ENCODE data around the gene CYFIP2.

Gene CYFIP2

GRCh38 chr5:157322581-157322980 is 56.7 kb downstream of the CYFIP2 start:
- H3K4me2 ChIP-seq (ENCODE audit: low read length) = no peak overlapping the region
- H2BK5ac ChIP-seq (ENCODE audit: low read depth, low read length, poor library complexity) = no peak overlapping the region
- DNase-seq = no peak
- no peak overlapping the region for H4K8ac ChIP-seq (ENCODE audit: low read depth, low read length)
- H4K91ac ChIP-seq (ENCODE audit: low read depth, low read length) = peak overlapping the region; percentile 37
- H3K27me3 ChIP-seq (ENCODE audit: insufficient read depth, low read length) = no peaks in the 10 kb centered on the region
- no CpG with 5 or more reads among the region's 13 CpGs for WGBS (ENCODE audit: extremely low coverage, insufficient coverage, insufficient read length)
- peak overlapping the region; percentile 16 for H2AK5ac ChIP-seq (ENCODE audit: low read length)
- H3K4me3 ChIP-seq (ENCODE audit: low read depth, low read length) = no peak overlapping the region
- H3K23ac ChIP-seq (ENCODE audit: low read length) = no peak overlapping the region
- H3K4me1 ChIP-seq (ENCODE audit: control insufficient read depth in 1 of 2, insufficient read depth in 2 of 2, low read length in 2 of 2) = peaks cover 6 to 8% of the 10 kb centered on the region in 2 experiments
- no peak overlapping the region for H3K14ac ChIP-seq (ENCODE audit: low read length)
- peaks cover 2% of the 10 kb centered on the region for H3K79me1 ChIP-seq (ENCODE audit: low read length)
- H3K27ac ChIP-seq (ENCODE audit: low read depth, low read length) = no peak overlapping the region
- H2BK120ac ChIP-seq (ENCODE audit: insufficient read depth, low read length, poor library complexity) = peak overlapping the region; percentile 34
- no peaks in the 10 kb centered on the region for H3K79me2 ChIP-seq (ENCODE audit: control insufficient read depth, insufficient read depth, low read length, poor library complexity)
- no peak overlapping the region for H3K9ac ChIP-seq (ENCODE audit: low read length)
- no peak overlapping the region for H4K12ac ChIP-seq (ENCODE audit: low read depth, low read length)
- peaks cover 0 to 3% of the 10 kb centered on the region in 2 experiments for H3K36me3 ChIP-seq (ENCODE audit: control insufficient read depth in 1 of 2, insufficient read depth in 2 of 2, low read length in 2 of 2)
- H3K9me3 ChIP-seq (ENCODE audit: insufficient read depth, low read depth, low read length) = peaks cover 2% of the 10 kb centered on the region
- H3K18ac ChIP-seq (ENCODE audit: low read length) = no peak overlapping the region
- peak overlapping the region; percentile 33 for H2BK12ac ChIP-seq (ENCODE audit: low read length)
- H3K4ac ChIP-seq (ENCODE audit: low read depth, low read length) = no peak overlapping the region
- H2AFZ ChIP-seq (ENCODE audit: insufficient read depth, low read length, poor library complexity) = no peak overlapping the region

GRCh38 chr5:157323107-157323706 is 57.3 kb downstream of the CYFIP2 start:
- H3K27ac ChIP-seq (ENCODE audit: low read depth, low read length) = no peak overlapping the region
- no peak overlapping the region for H4K91ac ChIP-seq (ENCODE audit: low read depth, low read length)
- H3K18ac ChIP-seq (ENCODE audit: low read length) = no peak overlapping the region
- H3K79me1 ChIP-seq (ENCODE audit: low read length) = peaks cover 2% of the 10 kb centered on the region
- no peaks in the 10 kb centered on the region for H3K27me3 ChIP-seq (ENCODE audit: insufficient read depth, low read length)
- no peak for DNase-seq
- no peak overlapping the region for H3K4me2 ChIP-seq (ENCODE audit: low read length)
- H2BK120ac ChIP-seq (ENCODE audit: insufficient read depth, low read length, poor library complexity) = no peak overlapping the region
- peaks cover 6 to 8% of the 10 kb centered on the region in 2 experiments for H3K4me1 ChIP-seq (ENCODE audit: control insufficient read depth in 1 of 2, insufficient read depth in 2 of 2, low read length in 2 of 2)
- no peaks in the 10 kb centered on the region for H3K79me2 ChIP-seq (ENCODE audit: control insufficient read depth, insufficient read depth, low read length, poor library complexity)
- H3K9ac ChIP-seq (ENCODE audit: low read length) = no peak overlapping the region
- no peak overlapping the region for H2BK5ac ChIP-seq (ENCODE audit: low read depth, low read length, poor library complexity)
- H4K12ac ChIP-seq (ENCODE audit: low read depth, low read length) = no peak overlapping the region
- H2AK5ac ChIP-seq (ENCODE audit: low read length) = no peak overlapping the region
- no peak overlapping the region for H3K14ac ChIP-seq (ENCODE audit: low read length)
- H3K23ac ChIP-seq (ENCODE audit: low read length) = no peak overlapping the region
- no peak overlapping the region for H2AFZ ChIP-seq (ENCODE audit: insufficient read depth, low read length, poor library complexity)
- H3K36me3 ChIP-seq (ENCODE audit: control insufficient read depth in 1 of 2, insufficient read depth in 2 of 2, low read length in 2 of 2) = peaks cover 0 to 3% of the 10 kb centered on the region in 2 experiments
- H3K4me3 ChIP-seq (ENCODE audit: low read depth, low read length) = no peak overlapping the region
- H3K9me3 ChIP-seq (ENCODE audit: insufficient read depth, low read depth, low read length) = peaks cover 2% of the 10 kb centered on the region
- H4K8ac ChIP-seq (ENCODE audit: low read depth, low read length) = no peak overlapping the region
- no peak overlapping the region for H3K4ac ChIP-seq (ENCODE audit: low read depth, low read length)
- no peak overlapping the region for H2BK12ac ChIP-seq (ENCODE audit: low read length)
- WGBS (ENCODE audit: extremely low coverage, insufficient coverage, insufficient read length) = no CpG with 5 or more reads among the region's 10 CpGs

- H3K9ac ChIP-seq (ENCODE audit: low read length) = no peak overlapping the region
- H3K14ac ChIP-seq (ENCODE audit: low read length) = no peak overlapping the region
- no peak overlapping the region for H2AK5ac ChIP-seq (ENCODE audit: low read length)
- no peak overlapping the region for H2BK12ac ChIP-seq (ENCODE audit: low read length)
- no CpG with 5 or more reads among the region's 7 CpGs for WGBS (ENCODE audit: extremely low coverage, insufficient coverage, insufficient read length)
- no peak overlapping the region for H2BK120ac ChIP-seq (ENCODE audit: insufficient read depth, low read length, poor library complexity)
- DNase-seq = peak in 1 of 2 donors; percentile 17
- peaks cover 6 to 8% of the 10 kb centered on the region in 2 experiments for H3K4me1 ChIP-seq (ENCODE audit: control insufficient read depth in 1 of 2, insufficient read depth in 2 of 2, low read length in 2 of 2)
- H2AFZ ChIP-seq (ENCODE audit: insufficient read depth, low read length, poor library complexity) = no peak overlapping the region
- no peaks in the 10 kb centered on the region for H3K79me2 ChIP-seq (ENCODE audit: control insufficient read depth, insufficient read depth, low read length, poor library complexity)
- H3K79me1 ChIP-seq (ENCODE audit: low read length) = peaks cover 2% of the 10 kb centered on the region
- H3K27me3 ChIP-seq (ENCODE audit: insufficient read depth, low read length) = no peaks in the 10 kb centered on the region
- no peak overlapping the region for H3K4me3 ChIP-seq (ENCODE audit: low read depth, low read length)
- no peak overlapping the region for H3K27ac ChIP-seq (ENCODE audit: low read depth, low read length)
- no peak overlapping the region for H4K91ac ChIP-seq (ENCODE audit: low read depth, low read length)
- no peak overlapping the region for H3K4ac ChIP-seq (ENCODE audit: low read depth, low read length)
- no peak overlapping the region for H4K8ac ChIP-seq (ENCODE audit: low read depth, low read length)
- no peak overlapping the region for H3K4me2 ChIP-seq (ENCODE audit: low read length)
- H3K18ac ChIP-seq (ENCODE audit: low read length) = no peak overlapping the region
- H3K23ac ChIP-seq (ENCODE audit: low read length) = no peak overlapping the region
- peaks cover 0 to 3% of the 10 kb centered on the region in 2 experiments for H3K36me3 ChIP-seq (ENCODE audit: control insufficient read depth in 1 of 2, insufficient read depth in 2 of 2, low read length in 2 of 2)
- H3K9me3 ChIP-seq (ENCODE audit: insufficient read depth, low read depth, low read length) = peaks cover 2% of the 10 kb centered on the region
- no peak overlapping the region for H2BK5ac ChIP-seq (ENCODE audit: low read depth, low read length, poor library complexity)
- H4K12ac ChIP-seq (ENCODE audit: low read depth, low read length) = no peak overlapping the region
These were observed 58.3 kb downstream of the CYFIP2 start for GRCh38 chr5:157324237-157324636.

GRCh38 chr5:157326440-157327005 is 60.6 kb downstream of the CYFIP2 start:
- Histone ChIP-seq H2AK5ac (ENCODE audit: low read length) (no peak overlapping the region), H3K4me1 (ENCODE audit: control insufficient read depth in 1 of 2, insufficient read depth in 2 of 2, low read length in 2 of 2) (peaks cover 5 to 6% of the 10 kb centered on the region in 2 experiments)
- no CpG with 5 or more reads among the region's 7 CpGs for WGBS (ENCODE audit: extremely low coverage, insufficient coverage, insufficient read length)

More at GRCh38 chr5:157326440-157327005, 60.6 kb downstream of the CYFIP2 start:
- no peak for DNase-seq
- H4K12ac ChIP-seq (ENCODE audit: low read depth, low read length) = no peak overlapping the region
- no peak overlapping the region for H3K4me3 ChIP-seq (ENCODE audit: low read depth, low read length)
- no peak overlapping the region for H4K8ac ChIP-seq (ENCODE audit: low read depth, low read length)
- no peak overlapping the region for H3K4me2 ChIP-seq (ENCODE audit: low read length)
- H3K14ac ChIP-seq (ENCODE audit: low read length) = no peak overlapping the region
- H3K4ac ChIP-seq (ENCODE audit: low read depth, low read length) = no peak overlapping the region
- H3K18ac ChIP-seq (ENCODE audit: low read length) = no peak overlapping the region
- no peaks in the 10 kb centered on the region for H3K9me3 ChIP-seq (ENCODE audit: insufficient read depth, low read depth, low read length)
- peaks cover 2% of the 10 kb centered on the region for H3K79me1 ChIP-seq (ENCODE audit: low read length)
- H2BK12ac ChIP-seq (ENCODE audit: low read length) = no peak overlapping the region
- no peak overlapping the region for H3K9ac ChIP-seq (ENCODE audit: low read length)
- H3K36me3 ChIP-seq (ENCODE audit: control insufficient read depth in 1 of 2, insufficient read depth in 2 of 2, low read length in 2 of 2) = peaks cover 0 to 3% of the 10 kb centered on the region in 2 experiments
- no peak overlapping the region for H3K27ac ChIP-seq (ENCODE audit: low read depth, low read length)
- no peaks in the 10 kb centered on the region for H3K79me2 ChIP-seq (ENCODE audit: control insufficient read depth, insufficient read depth, low read length, poor library complexity)
- H2AFZ ChIP-seq (ENCODE audit: insufficient read depth, low read length, poor library complexity) = no peak overlapping the region
- H2BK120ac ChIP-seq (ENCODE audit: insufficient read depth, low read length, poor library complexity) = no peak overlapping the region
- H3K23ac ChIP-seq (ENCODE audit: low read length) = no peak overlapping the region
- no peak overlapping the region for H4K91ac ChIP-seq (ENCODE audit: low read depth, low read length)
- H3K27me3 ChIP-seq (ENCODE audit: insufficient read depth, low read length) = no peaks in the 10 kb centered on the region
- no peak overlapping the region for H2BK5ac ChIP-seq (ENCODE audit: low read depth, low read length, poor library complexity)
